ENCODE results near the gene CHRD.

Gene CHRD

GRCh38 chr3:184353546-184353941 is 26.3 kb upstream of the CHRD start:
- no peak overlapping the region for H3K27ac ChIP-seq (ENCODE audit: low read depth, low read length)
- H3K4me2 ChIP-seq (ENCODE audit: low read length), result no peak overlapping the region
- no peaks in the 10 kb centered on the region for H3K9me2 ChIP-seq (replicated peaks; ENCODE audit: control insufficient read depth, low read length)
- no peaks in the 10 kb centered on the region for H4K20me1 ChIP-seq (ENCODE audit: control insufficient read depth, insufficient read depth, low read depth, low read length)
- no peak overlapping the region for H3K4me3 ChIP-seq (ENCODE audit: low read length)
- H3K27me3 ChIP-seq (ENCODE audit: control insufficient read depth, low read length), result no peaks in the 10 kb centered on the region
- H3K4me1 ChIP-seq (ENCODE audit: control insufficient read depth, low read length), result peaks cover 3% of the 10 kb centered on the region; the same call in 1 of the 2 replicates
- H3K36me3 ChIP-seq (ENCODE audit: control insufficient read depth, low read length), result no peaks in the 10 kb centered on the region
- TF ChIP-seq EZH2phosphoT487 (IDR thresholded peaks at IDR 0.05; ENCODE audit: borderline replicate concordance, low read length), result no peak
- no peak for TF ChIP-seq CTCF (IDR thresholded peaks at IDR 0.05; ENCODE audit: low read depth, low read length, poor library complexity, severe bottlenecking)
- H3F3A ChIP-seq (ENCODE audit: control insufficient read depth, insufficient read depth), result no peaks in the 10 kb centered on the region
- no peaks in the 10 kb centered on the region for H3K9me3 ChIP-seq (ENCODE audit: control insufficient read depth, insufficient read depth, low read length)
- H3K79me2 ChIP-seq (ENCODE audit: control insufficient read depth, low read length), result no peaks in the 10 kb centered on the region

- TF ChIP-seq CTCF (IDR thresholded peaks at IDR 0.05; ENCODE audit: low read depth, low read length, poor library complexity, severe bottlenecking), result peak; percentile 94
- no peak for TF ChIP-seq EZH2phosphoT487 (IDR thresholded peaks at IDR 0.05; ENCODE audit: borderline replicate concordance, low read length)
- no peak overlapping the region for H3K4me3 ChIP-seq (ENCODE audit: low read length)
- H3K27ac ChIP-seq (ENCODE audit: low read depth, low read length), result no peak overlapping the region
- no peaks in the 10 kb centered on the region for H3F3A ChIP-seq (ENCODE audit: control insufficient read depth, insufficient read depth)
- no peaks in the 10 kb centered on the region for H3K36me3 ChIP-seq (ENCODE audit: control insufficient read depth, low read length)
- no peaks in the 10 kb centered on the region for H4K20me1 ChIP-seq (ENCODE audit: control insufficient read depth, insufficient read depth, low read depth, low read length)
- H3K79me2 ChIP-seq (ENCODE audit: control insufficient read depth, low read length), result no peaks in the 10 kb centered on the region
- H3K4me1 ChIP-seq (ENCODE audit: control insufficient read depth, low read length), result peaks cover 3% of the 10 kb centered on the region; the same call in 1 of the 2 replicates
- H3K9me3 ChIP-seq (ENCODE audit: control insufficient read depth, insufficient read depth, low read length), result no peaks in the 10 kb centered on the region
- H3K27me3 ChIP-seq (ENCODE audit: control insufficient read depth, low read length), result no peaks in the 10 kb centered on the region
- no peak overlapping the region for H3K4me2 ChIP-seq (ENCODE audit: low read length)
- no peaks in the 10 kb centered on the region for H3K9me2 ChIP-seq (replicated peaks; ENCODE audit: control insufficient read depth, low read length)
Observed at GRCh38 chr3:184354121-184354728, 25.6 kb upstream of the CHRD start.

GRCh38 chr3:184354754-184355153 is 25.1 kb upstream of the CHRD start:
- H3K36me3 ChIP-seq (ENCODE audit: control insufficient read depth, low read length), result no peaks in the 10 kb centered on the region

More at GRCh38 chr3:184354754-184355153, 25.1 kb upstream of the CHRD start:
- no peaks in the 10 kb centered on the region for H3K9me2 ChIP-seq (replicated peaks; ENCODE audit: control insufficient read depth, low read length)
- no peak overlapping the region for H3K4me2 ChIP-seq (ENCODE audit: low read length)
- TF ChIP-seq EZH2phosphoT487 (IDR thresholded peaks at IDR 0.05; ENCODE audit: borderline replicate concordance, low read length) (no peak), CTCF (IDR thresholded peaks at IDR 0.05; ENCODE audit: low read depth, low read length, poor library complexity, severe bottlenecking) (no peak)
- H3K27me3 ChIP-seq (ENCODE audit: control insufficient read depth, low read length), result no peaks in the 10 kb centered on the region
- H3K79me2 ChIP-seq (ENCODE audit: control insufficient read depth, low read length), result no peaks in the 10 kb centered on the region
- no peak overlapping the region for H3K4me3 ChIP-seq (ENCODE audit: low read length)
- H3K9me3 ChIP-seq (ENCODE audit: control insufficient read depth, insufficient read depth, low read length), result no peaks in the 10 kb centered on the region
- peaks cover 3% of the 10 kb centered on the region; the same call in 1 of the 2 replicates for H3K4me1 ChIP-seq (ENCODE audit: control insufficient read depth, low read length)
- H3F3A ChIP-seq (ENCODE audit: control insufficient read depth, insufficient read depth), result no peaks in the 10 kb centered on the region
- H3K27ac ChIP-seq (ENCODE audit: low read depth, low read length), result no peak overlapping the region
- no peaks in the 10 kb centered on the region for H4K20me1 ChIP-seq (ENCODE audit: control insufficient read depth, insufficient read depth, low read depth, low read length)

All from DOHH2 (cell line).